Testis (tissue), 3 donors: ENCODE measurements around the gene HDAC9. TPM values are rescaled to one million over a fixed set of nuclear protein-coding genes. Genes with fewer than 3 reads are reported as not detected.

Experiments
- DNase-seq: peaks from one replicate; pipeline ENCODE4 v3.0.0-alpha.2; 2019
- H3K27ac ChIP-seq, 2 donors: fragments of 200-600 bp; sonication (generic); one replicate each; pipeline ENCODE4 v1.5.1; 2019
- H3K27me3 ChIP-seq: fragments of 200-600 bp; sonication (generic); one replicate; pipeline ENCODE4 v1.5.1; 2019
- H3K36me3 ChIP-seq: fragments of 200-600 bp; sonication (generic); one replicate; pipeline ENCODE4 v1.5.1; 2017; ENCODE audit warnings: low read depth; ENCODE audit errors: missing control alignments
- H3K4me1 ChIP-seq: fragments of 200-600 bp; sonication (generic); one replicate; pipeline ENCODE4 v1.5.1; 2019
- H3K4me3 ChIP-seq, 2 donors: fragments of 200-600 bp; sonication (generic); one replicate each; pipeline ENCODE4 v1.5.1; 2017 to 2019
- H3K9me3 ChIP-seq: fragments of 200-600 bp; sonication (generic); one replicate; pipeline ENCODE4 v1.5.1; 2017
- POLR2A ChIP-seq: fragments of 450-650 bp; IDR thresholded peaks from one replicate; pipeline ENCODE4 v1.6.1; 2017; ENCODE audit warnings: antibody characterized with exemption, mild to moderate bottlenecking, moderate library complexity
- WGBS, 2 donors: methylation state at CpG; one replicate each; pipeline ENCODE4 v1.1.5; 2018; 5-methylcytosine and 5-hydroxymethylcytosine counted together
- intact Hi-C: fragments of 100-400 bp; cut with DNase I; formaldehyde crosslinking; loops from one replicate; pipeline ENCODE4 v1.15.1; 2023; ENCODE audit warnings: low total_unique reads
- polyA plus RNA-seq: library from polyadenylated mRNA; stranded (reverse); fragments of 350-450 nt; fragmentation: Illumina TruSeq; extraction: RNeasy Lipid Tissue Mini Kit (QIAGEN cat#74804); gene quantifications from one replicate; pipeline ENCODE4 v1.2.3, GENCODE V29; 2014; ENCODE audit warnings: low read depth, low replicate concordance; ENCODE audit not compliant: insufficient read depth
- total RNA-seq, 2 donors: library from RNA; depleted of rRNA; stranded (reverse); fragments of >200 nt; gene quantifications; one replicate each; pipeline ENCODE4 v1.2.3, GENCODE V29; 2016
- TF ChIP-seq, protein P1 (sequence below), 3 experiments: fragments of 450-650 bp in 2 of 3; fragments of 200-600 bp in 1 of 3; sonication (generic) in 1 of 3; IDR thresholded peaks; one replicate each; pipeline ENCODE4 v1.5.1; 2016 to 2019; ENCODE audit warnings: antibody characterized with exemption in 3 of 3, mild to moderate bottlenecking in 2 of 3, moderate library complexity in 1 of 3

Gene HDAC9
- total and polyA plus RNA-seq, 3 donors from 2014 or later = 30.6 to 35.5 (median 35.4) TPM

DNA sequence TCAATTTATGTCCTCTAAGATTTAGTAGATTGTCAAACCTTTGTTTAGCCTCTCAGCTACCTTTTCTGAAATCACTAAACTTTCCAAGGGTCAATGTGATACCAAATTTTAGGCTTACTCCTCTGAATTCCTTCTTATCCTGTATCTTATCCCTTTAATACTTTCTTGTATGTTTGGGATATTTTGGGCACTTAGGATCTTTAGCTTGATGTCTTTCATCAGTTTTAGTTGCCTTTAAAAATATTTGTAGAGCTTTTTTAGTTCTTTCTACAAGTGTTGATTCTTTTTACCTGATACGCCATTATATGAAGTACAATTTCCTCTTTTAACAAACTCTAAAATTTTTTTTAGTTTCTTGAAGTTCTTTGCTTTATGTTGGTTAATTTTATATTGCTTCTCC lies 30.7 kb upstream of the HDAC9 start:
- Histone ChIP-seq H3K4me1 (no peaks in the 10 kb centered on the region), H3K27ac (no peak overlapping the region), H3K4me3 (no peak overlapping the region), H3K9me3 (no peaks in the 10 kb centered on the region), H3K36me3 (no peaks in the 10 kb centered on the region), H3K27me3 (no peaks in the 10 kb centered on the region)
- WGBS, 2 donors = 94 to 96% methylated on average over 1 of the region's 1 CpG
- DNase-seq = no peak
- TF ChIP-seq, protein P1, sequence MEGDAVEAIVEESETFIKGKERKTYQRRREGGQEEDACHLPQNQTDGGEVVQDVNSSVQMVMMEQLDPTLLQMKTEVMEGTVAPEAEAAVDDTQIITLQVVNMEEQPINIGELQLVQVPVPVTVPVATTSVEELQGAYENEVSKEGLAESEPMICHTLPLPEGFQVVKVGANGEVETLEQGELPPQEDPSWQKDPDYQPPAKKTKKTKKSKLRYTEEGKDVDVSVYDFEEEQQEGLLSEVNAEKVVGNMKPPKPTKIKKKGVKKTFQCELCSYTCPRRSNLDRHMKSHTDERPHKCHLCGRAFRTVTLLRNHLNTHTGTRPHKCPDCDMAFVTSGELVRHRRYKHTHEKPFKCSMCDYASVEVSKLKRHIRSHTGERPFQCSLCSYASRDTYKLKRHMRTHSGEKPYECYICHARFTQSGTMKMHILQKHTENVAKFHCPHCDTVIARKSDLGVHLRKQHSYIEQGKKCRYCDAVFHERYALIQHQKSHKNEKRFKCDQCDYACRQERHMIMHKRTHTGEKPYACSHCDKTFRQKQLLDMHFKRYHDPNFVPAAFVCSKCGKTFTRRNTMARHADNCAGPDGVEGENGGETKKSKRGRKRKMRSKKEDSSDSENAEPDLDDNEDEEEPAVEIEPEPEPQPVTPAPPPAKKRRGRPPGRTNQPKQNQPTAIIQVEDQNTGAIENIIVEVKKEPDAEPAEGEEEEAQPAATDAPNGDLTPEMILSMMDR (IDR thresholded peaks at IDR 0.05) = no peak
- no peak for TF ChIP-seq POLR2A
- intact Hi-C loops = no loop called here

DNA sequence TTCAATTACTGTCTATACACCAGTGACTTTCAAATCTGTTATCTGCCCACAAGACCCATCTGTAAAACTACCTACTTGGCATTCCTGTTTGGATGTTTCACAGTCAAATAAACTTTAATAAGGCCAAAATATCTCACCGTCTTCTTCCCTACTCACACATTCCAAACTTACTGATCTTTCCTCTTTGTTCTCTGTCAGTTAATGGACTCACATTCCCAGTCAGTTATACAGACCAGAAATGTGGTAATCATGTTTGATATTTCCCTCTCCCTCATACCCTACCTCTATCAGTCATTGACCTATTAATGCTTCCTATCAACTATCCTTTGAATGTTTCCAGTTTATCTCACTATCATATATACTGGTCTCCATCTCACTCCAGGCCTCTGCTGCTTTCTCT lies 28.5 kb upstream of the HDAC9 start:
- H3K36me3 ChIP-seq = no peaks in the 10 kb centered on the region
- no peak overlapping the region for H3K4me3 ChIP-seq
- no peaks in the 10 kb centered on the region for H3K27me3 ChIP-seq
- no peak for DNase-seq
- no peak overlapping the region for H3K27ac ChIP-seq
- H3K4me1 ChIP-seq = no peaks in the 10 kb centered on the region
- no peaks in the 10 kb centered on the region for H3K9me3 ChIP-seq
- intact Hi-C loops = no loop called here
- TF ChIP-seq POLR2A = no peak
- TF ChIP-seq, protein P1 (IDR thresholded peaks at IDR 0.05) = no peak
- WGBS, 2 donors = 68 to 78% methylated on average over 1 of the region's 1 CpG

DNA sequence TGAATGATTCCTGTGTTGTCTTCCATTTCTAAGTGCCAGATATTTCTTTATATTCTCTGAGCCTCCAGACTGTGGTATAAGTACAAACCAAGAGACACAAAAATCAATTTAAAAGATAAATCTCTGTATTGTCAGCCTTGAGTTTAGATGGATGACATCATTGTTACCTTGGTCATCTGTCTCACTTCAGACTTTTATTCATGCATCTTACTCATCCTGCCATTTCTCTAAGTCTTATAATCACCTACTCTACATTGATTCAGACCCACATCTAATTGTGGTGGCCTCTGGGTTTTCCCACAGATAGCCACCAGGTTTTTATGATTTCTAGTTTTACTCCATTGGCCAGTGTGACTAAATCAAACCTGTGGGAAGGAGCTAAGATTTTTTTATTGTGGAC lies 26.8 kb upstream of the HDAC9 start:
- intact Hi-C loops = no loop called here
- no peak for TF ChIP-seq POLR2A
- TF ChIP-seq, protein P1 (IDR thresholded peaks at IDR 0.05) = no peak
- DNase-seq = no peak

DNA sequence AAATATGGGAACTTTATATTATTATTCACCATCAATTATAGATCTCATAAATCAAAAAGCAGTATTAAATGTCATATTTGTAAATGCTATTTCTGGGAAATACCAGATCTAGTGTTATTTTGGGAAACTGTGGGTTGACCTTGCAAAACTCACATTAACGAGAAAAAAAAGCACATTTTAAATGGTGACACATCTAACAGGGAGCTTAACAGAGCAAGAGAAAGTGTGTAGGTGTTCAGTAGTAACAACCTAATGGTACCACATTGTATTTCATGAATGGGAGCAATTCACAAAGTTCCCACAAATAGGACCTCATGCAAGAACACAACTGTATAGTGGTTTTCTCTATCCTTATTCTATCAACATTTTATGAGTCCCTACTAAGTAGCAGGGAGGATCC lies 26.2 kb upstream of the HDAC9 start:
- WGBS, 2 donors = 57% methylated on average over 1 of the region's 1 CpG
- no peak for DNase-seq
- Histone ChIP-seq H3K9me3 (no peaks in the 10 kb centered on the region), H3K36me3 (no peaks in the 10 kb centered on the region), H3K4me1 (no peaks in the 10 kb centered on the region), H3K27me3 (no peaks in the 10 kb centered on the region), H3K4me3 (no peak overlapping the region), H3K27ac (no peak overlapping the region)
- no peak for TF ChIP-seq POLR2A
- TF ChIP-seq, protein P1 (IDR thresholded peaks at IDR 0.05) = no peak
- intact Hi-C loops = no loop called here

More for the DNA sequence above, 26.8 kb upstream of the HDAC9 start:
- no peak overlapping the region for H3K27ac ChIP-seq
- H3K9me3 ChIP-seq = no peaks in the 10 kb centered on the region
- no peak overlapping the region for H3K4me3 ChIP-seq
- no peaks in the 10 kb centered on the region for H3K27me3 ChIP-seq
- H3K36me3 ChIP-seq = no peaks in the 10 kb centered on the region
- no peaks in the 10 kb centered on the region for H3K4me1 ChIP-seq

DNA sequence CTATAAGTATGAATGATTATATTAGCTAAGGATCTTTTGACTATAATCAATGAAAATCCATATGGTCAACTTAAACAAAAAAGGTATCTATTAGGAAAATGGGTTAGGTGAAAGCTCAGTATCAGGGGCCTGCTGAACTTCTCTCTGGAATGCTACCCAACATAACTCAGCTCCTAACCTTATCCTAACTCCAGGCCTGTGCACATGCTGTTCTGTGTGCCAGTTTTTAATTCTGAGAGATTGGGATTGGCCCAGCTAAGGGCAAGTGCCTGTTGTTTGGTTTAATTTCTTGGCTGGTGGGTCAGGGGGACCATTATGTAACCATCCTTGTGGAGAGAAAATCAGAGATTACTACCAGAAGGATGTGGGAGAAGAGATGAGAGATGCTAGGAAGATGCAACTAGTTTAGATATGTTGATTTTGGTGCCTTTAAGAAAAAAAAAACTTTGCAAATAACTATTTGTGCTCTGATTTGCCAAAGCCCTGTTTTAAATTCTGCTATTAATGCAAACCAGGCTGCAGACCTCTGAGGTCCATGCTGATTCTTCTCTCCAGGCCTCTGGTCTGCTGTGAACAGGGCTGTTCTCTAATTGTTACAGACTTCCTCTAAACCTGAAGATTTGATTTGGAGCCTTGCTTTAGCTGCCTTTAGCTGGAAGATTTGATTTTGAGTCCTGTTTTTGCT lies 23.9 kb upstream of the HDAC9 start:
- Histone ChIP-seq H3K27ac (no peak overlapping the region), H3K9me3 (no peaks in the 10 kb centered on the region), H3K27me3 (no peaks in the 10 kb centered on the region), H3K4me1 (peaks cover 10% of the 10 kb centered on the region), H3K36me3 (no peaks in the 10 kb centered on the region), H3K4me3 (no peak overlapping the region)
- TF ChIP-seq, protein P1 (IDR thresholded peaks at IDR 0.05) = no peak
- no peak for TF ChIP-seq POLR2A
- intact Hi-C loops = no loop called here
- no peak for DNase-seq
